ENCODE results near the gene CEP78. TPM values are rescaled to one million over a fixed set of nuclear protein-coding genes. Genes with fewer than 3 reads are reported as not detected.
A peak's percentile ranks its signal among the peaks of the same experiment; 100 is the strongest.
"Not testable (repeated sequence)": the region's sequence is repeated elsewhere in the genome, so short reads cannot be mapped to it uniquely, and the experiment has no call there.

Gene CEP78, protein sequence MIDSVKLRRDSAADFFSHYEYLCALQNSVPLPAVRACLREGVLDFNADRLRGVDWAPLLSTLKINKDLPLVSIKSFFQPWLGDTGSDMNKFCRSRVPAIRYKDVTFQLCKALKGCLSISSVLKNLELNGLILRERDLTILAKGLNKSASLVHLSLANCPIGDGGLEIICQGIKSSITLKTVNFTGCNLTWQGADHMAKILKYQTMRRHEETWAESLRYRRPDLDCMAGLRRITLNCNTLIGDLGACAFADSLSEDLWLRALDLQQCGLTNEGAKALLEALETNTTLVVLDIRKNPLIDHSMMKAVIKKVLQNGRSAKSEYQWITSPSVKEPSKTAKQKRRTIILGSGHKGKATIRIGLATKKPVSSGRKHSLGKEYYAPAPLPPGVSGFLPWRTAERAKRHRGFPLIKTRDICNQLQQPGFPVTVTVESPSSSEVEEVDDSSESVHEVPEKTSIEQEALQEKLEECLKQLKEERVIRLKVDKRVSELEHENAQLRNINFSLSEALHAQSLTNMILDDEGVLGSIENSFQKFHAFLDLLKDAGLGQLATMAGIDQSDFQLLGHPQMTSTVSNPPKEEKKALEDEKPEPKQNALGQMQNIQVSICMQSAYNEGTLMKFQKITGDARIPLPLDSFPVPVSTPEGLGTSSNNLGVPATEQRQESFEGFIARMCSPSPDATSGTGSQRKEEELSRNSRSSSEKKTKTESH
- 3.9 TPM for total RNA-seq
- long read RNA-seq, result 0 reads

DNA sequence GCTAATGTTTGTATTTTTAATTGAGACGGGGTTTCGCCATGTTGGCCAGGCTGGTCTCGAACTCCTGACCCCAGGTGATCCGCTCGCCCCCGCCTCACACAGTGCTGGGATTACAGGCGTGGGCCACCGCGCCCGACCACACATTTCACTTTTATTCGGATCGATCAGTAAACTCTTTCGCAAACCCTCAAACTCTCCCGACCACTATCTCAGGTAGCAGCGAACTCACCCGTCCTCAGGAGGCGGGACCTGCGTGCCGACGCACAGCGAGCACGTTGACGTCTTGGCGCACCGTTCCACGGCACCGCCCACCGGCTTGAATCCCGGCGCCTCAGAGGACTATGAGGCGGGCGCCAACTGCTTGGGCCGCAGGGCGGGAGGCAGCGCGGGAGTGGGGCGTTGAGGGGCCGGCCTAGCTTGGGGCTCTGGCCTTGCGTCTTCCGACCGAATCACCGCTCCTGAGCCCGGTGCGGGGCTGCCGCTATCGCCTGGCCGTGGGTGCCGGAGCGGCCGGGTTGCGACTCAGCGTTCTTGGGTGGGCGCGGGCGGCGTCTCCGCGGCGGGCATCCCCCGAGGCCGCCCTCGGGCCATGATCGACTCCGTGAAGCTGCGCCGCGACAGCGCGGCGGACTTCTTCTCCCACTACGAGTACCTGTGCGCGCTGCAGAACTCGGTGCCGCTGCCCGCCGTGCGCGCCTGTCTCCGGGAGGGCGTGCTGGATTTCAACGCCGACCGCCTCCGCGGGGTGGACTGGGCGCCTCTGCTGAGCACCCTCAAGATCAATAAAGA, at the start of gene CEP78:
Gene CEP78, plus strand, starts transcription at position 314 of the 789 bp plus-strand sequence. Its CDS starts 276 bp downstream, at position 590.
- DNase-seq (ENCODE audit: missing footprints) (peak; percentile 96), ATAC-seq (peak; percentile 99)
- intact Hi-C loops (cut with DNase I), result no loop called here

DNA sequence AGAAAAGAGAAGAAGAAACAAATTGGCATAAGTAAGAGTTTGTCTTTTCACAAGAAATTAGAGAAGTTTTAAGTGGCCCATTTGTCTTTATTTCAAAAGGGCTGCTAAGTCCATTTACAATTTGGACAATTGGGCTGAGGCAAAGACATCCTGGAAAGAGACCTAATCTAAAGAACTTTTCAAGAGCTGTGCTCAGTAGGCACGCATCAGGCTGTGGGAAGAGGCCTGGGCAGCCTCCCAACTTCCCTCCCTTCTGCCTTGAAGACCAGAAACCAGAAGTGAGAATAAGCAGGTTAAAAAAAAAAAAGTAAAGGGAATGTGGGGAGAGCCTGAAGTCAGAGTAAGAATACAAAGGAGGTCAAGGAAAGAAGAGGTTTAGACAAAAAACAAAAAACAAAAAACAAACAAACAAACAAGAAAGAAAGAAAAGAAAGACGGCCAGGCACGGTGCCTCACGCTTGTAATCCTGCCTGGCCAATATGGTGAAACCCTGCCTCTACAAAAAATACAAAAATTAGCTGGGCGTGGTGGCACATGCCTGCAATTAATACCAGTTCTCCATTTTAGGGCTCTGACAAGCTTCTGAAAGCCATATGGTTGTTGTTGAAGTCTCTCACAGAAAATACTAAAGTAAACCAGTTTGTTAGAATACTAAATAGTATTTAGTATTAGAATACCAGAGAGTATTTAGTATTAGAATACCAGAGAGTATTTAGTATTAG, 48.0 kb upstream of the CEP78 start:
- ATAC-seq, result no peak
- DNase-seq (ENCODE audit: missing footprints), result peak; percentile 63

DNA sequence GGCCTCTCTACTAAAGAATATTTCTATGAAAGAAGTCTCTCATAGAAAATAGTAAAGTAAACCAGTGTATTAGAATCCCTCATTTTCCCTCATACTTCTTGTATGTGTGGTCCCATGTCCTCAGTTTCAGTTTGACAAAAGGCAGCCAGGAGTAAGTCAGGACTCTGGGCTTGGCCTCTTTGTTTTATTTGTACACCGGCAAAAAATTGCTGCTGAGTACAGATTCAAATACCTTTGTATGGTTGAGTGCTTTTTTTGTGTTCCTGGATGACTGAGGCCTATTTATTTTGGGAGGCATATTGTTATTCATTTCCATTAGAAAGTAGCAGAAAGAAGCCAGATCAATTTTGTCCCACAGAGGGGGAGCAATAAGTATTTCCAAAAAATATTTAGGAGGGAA, 47.3 kb upstream of the CEP78 start:
- no peak for ATAC-seq
- DNase-seq (ENCODE audit: missing footprints), result no peak
- intact Hi-C loops (cut with DNase I), result no loop called here

More for the DNA sequence above, 48.0 kb upstream of the CEP78 start:
- intact Hi-C loops (cut with DNase I), result no loop called here

DNA sequence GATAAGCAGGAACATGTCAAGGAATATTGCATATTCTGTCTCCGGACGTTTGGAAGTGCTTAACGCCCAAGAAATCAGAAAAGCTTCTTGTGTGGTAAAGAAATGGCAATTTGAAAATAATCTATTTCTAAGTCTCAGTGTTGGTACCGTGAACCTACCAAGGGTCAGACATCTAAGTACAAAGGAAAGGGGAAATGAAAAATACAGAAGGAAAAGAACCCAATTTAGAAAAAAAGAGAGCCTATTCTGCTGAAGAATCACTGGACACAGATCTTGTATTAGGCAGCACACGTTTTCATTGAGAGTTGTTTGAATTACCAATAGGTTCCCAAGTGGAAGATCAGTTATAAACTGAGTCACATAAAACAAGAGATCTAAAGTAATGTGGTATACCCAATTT, 46.9 kb upstream of the CEP78 start:
- no peak for ATAC-seq

DNA sequence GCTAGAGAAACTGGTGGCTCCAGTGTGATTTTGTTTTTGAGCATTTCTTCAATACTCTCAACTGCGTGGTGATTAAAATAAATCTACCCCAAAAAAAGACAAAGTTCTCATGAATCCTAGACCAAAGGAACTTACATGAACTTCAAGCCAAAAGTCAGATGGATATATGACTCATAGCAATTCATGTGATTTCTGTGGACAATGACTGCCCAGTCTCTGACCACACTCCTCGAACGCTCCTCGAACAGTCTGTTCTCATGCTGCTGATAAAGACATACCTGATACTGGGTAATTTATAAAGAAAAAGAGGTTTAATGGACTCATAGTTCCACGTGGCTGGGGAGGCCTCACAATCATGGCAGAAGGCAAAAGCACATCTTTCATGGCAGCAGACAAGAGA, 46.4 kb upstream of the CEP78 start:
- DNase-seq (ENCODE audit: missing footprints) (no peak), ATAC-seq (no peak)
- intact Hi-C loops (cut with DNase I), result no loop called here

More for the DNA sequence above, 46.9 kb upstream of the CEP78 start:
- DNase-seq (ENCODE audit: missing footprints), result no peak
- intact Hi-C loops (cut with DNase I), result no loop called here

DNA sequence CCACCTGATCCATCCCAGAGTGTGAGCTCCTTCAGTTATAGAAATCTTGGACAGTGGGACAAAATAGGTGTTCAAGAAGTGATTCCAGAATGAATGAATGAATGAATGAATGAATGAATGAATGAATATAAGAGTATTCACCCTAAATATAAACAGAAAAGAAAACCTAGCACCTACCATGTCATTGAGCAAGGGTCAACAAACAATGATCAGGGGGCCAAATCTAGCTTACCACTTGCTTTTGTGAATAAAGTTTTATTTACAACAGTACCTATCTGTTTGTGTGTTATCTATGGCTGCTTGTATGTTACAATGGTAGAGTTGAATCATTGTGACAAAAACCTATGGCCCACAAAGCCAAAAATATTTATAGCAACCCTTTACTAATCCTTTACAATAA, 43.9 kb upstream of the CEP78 start:
- intact Hi-C loops (cut with DNase I), result no loop called here
- DNase-seq (ENCODE audit: missing footprints) (no peak), ATAC-seq (no peak)

DNA sequence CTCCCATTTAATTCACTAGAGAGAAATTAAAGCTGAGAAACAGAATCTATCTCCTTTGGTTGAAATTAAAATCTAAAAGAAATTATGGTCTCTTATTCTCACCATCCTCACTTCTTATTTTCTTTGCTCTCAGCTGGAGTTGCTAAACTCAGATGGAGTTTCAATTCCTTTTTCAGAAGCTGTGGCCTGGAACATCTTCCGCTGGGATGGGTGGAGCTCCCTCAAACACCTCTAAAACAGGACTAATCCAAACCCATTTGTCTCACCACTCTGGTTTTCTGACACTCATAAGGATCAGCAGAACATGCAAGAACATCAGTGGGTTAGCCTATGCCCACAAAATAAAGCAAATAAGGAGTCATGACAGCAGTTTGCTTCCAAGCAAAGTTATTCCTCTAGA, 39.6 kb upstream of the CEP78 start:
- no peak for ATAC-seq
- intact Hi-C loops (cut with DNase I), result no loop called here

DNA sequence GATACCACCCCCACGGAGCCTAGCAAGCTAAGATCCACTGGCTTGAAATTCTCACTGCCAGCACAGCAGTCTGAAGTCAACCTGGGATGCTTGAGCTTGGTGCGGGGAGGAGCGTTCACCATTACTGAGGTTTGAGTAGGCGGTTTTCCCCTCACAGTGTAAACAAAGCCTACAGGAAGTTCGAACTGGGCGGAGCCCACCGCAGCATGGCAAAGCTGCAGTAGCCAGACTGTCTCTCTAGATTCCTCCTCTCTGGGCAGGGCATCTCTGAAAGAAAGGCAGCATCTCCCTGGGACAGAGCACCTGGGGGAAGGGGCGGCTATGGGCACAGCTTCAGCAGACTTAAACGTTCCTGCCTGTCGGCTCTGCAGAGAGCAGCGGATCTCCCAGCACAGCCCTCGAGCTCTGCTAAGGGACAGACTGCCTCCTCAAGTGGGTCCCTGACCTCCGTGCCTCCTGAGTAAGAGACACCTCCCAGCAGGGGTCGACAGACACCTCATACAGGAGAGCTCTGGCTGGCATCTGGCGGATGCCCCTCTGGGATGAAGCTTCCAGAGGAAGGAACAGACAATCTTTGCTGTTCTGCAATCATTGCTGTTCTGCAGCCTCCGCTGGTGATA, 34.6 kb upstream of the CEP78 start:
- intact Hi-C loops (cut with DNase I); ATAC-seq; DNase-seq (ENCODE audit: missing footprints): not testable (repeated sequence)

More for the DNA sequence above, 39.6 kb upstream of the CEP78 start:
- no peak for DNase-seq (ENCODE audit: missing footprints)

DNA sequence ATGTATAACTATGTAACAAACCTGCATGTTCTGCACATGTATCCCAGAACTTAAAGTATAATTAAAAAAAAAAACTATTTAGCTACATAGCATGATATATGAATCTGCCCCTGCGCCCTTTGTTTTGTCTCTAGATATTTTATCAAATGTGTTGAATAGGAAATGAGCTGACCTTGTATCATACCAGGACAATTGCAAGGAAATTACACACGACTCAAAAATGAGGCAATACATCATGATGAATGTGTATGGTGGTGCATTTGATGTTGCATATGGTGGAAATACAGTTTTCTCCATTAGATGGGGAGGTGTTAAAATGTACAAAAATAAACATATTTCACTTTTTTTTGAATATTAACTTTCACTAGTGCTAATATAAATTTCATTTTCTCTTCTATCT, 28.6 kb upstream of the CEP78 start:
- DNase-seq (ENCODE audit: missing footprints), result no peak
- ATAC-seq, result no peak
- intact Hi-C loops (cut with DNase I), result no loop called here

DNA sequence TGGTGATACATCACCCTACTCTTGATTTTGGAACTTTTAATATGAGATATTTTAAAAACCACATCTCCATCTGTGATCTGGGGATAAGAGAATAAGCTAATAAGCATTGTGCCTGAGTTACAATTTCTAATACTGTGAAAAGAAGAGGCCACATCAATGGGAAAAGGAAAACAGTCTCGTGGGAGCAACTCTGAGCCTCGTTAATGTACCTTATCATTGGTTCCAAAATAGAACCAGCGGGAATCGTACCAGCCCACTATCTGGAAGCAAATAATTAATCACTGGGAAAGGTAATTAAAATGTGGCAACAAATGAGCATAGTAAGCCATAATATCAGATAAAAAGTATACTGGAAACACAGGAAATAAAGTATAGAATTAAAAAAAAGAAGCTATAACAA, 28.0 kb upstream of the CEP78 start:
- no peak for DNase-seq (ENCODE audit: missing footprints)
- ATAC-seq, result no peak
- intact Hi-C loops (cut with DNase I), result no loop called here

DNA sequence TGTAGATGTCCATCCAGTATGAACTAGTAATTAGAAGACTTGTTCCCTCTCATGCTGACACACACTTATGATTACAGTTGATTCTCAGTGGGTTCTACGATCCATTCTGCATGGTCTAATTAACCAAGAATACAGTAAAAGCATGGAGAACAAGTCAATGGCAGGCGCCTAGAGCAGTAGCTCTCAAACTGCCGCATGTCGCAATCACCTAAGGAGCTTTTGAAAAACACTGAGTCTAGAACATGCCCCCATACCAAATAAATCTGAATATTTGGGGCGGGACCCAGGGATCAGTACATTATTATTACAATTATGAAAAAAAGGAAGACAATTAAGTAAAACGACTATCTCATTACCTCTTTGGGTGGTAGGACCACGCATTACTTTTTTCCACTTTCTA, 26.7 kb upstream of the CEP78 start:
- intact Hi-C loops (cut with DNase I), result no loop called here
- ATAC-seq, result no peak
- DNase-seq (ENCODE audit: missing footprints), result no peak

DNA sequence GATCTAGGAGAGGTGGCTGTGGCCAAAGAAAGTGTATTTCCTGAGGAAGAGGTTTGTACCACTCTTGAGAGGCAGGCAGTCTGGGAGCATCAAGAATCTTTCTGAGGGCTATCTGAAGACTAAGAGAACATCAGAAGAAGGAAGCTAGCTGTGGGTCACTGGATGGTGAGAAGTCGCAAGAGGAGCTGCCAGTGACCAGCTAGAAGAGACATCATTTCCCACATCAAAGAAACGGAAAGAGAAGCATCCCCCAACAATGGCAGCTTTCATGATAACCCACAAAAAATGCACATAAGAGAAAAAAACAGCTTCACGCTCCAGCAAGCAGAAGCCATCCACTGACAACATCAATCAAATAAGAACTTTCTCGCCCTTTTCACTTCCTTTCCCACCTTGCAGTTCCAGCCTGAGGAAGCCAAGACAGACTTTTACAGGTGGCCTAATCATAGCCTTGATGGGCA, 25.0 kb upstream of the CEP78 start:
- intact Hi-C loops (cut with DNase I), result no loop called here
- DNase-seq (ENCODE audit: missing footprints) (no peak), ATAC-seq (no peak)

DNA sequence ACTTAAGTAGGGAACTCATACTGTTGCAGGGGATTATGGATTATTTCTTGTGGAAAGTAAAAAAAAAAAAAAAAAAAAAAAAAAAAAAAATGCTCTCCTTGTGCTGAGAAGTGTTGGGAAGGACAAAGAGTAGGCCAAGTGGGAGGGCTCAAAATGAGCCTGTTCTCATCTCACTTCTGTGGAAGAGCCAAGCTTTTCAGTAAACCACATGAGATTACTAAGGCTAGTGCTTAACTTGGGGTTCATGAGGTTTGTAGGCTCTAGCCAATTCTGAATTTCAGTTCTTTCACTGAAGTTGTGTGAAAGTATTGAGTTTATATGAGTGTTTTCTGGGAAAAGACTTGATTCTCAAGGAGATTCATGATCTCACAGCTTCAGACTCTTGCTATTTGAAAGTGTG, 23.0 kb upstream of the CEP78 start:
- DNase-seq (ENCODE audit: missing footprints) (no peak), ATAC-seq (no peak)
- intact Hi-C loops (cut with DNase I), result no loop called here

DNA sequence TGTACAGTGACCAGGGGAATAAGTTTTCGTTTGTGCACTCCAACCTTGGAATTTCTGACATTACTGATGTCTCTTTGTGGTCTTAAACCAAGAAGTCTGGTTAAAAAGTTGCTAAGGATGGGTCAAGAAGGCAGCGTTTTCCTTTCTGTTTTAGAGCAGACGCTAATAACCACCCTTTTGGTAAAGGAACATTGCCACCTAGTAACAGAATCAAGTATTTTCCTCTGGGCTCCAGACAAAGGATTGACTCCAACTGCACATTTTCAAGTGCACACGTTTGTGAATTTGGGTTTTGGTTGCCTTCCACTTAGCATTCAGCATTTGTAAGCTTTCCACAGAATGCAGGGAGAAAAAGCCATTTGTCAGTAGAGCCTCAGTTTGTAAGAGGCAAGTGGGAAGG, 22.2 kb upstream of the CEP78 start:
- no peak for ATAC-seq
- no peak for DNase-seq (ENCODE audit: missing footprints)
- intact Hi-C loops (cut with DNase I), result no loop called here

DNA sequence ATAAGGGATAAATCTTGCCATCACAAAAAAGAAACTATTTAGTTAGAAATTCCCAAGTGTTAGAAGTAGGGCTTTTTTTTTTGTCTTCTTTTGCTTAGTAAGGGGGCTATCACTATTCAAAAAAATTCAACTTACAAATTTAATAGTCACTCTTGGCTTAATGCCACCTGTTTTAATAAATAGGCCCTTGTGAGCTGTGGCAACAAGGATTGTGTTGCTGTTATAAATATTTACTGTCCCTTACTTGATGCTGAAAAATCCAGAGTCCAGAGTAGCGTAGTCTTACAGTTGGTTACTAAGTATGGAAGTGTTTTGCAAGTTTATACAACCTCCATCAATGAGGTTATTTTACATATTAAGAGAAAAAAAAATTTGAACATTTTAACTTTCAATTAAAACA, 21.4 kb upstream of the CEP78 start:
- ATAC-seq (no peak), DNase-seq (ENCODE audit: missing footprints) (no peak)
- intact Hi-C loops (cut with DNase I), result no loop called here

DNA sequence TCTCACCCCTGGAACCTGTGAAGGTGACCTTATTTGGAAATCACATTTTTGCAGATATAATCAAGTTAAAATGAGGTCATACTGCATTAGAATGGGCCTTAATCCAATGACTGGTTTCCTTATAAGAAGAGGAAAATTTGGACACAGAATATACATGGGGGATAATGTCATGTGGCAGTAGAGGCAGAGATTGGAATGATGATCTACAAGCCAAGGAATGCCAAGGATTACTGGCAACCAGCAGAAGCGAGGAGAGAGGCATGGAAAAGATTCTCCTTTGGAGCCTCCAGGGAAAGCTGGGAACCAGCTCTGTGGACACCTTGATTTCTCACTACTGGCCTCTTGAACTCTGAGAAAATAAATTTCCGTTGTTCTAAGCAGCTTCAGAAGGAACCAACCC, 20.2 kb upstream of the CEP78 start:
- no peak for ATAC-seq
- intact Hi-C loops (cut with DNase I), result no loop called here
- DNase-seq (ENCODE audit: missing footprints), result no peak

DNA sequence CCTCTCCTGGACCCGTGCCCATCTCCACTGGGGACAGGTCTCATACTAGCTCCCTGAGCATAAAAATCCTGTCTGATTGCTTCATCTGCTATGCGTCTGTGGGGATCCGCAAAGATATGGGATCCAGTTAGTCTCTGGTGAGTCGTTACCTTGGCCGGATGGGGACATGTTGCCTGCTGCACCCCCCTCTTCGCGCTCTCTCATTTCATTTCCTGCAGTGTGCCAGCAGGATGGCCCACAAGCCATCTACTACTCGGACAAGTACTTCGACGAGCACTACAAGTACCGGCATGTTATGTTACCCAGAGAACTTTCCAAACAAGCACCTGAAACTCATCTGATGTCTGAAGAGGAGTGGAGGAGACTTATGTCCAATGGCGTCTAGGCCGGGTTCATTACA, 17.0 kb upstream of the CEP78 start:
- intact Hi-C loops (cut with DNase I), result no loop called here
- DNase-seq (ENCODE audit: missing footprints), result no peak
- ATAC-seq, result no peak

DNA sequence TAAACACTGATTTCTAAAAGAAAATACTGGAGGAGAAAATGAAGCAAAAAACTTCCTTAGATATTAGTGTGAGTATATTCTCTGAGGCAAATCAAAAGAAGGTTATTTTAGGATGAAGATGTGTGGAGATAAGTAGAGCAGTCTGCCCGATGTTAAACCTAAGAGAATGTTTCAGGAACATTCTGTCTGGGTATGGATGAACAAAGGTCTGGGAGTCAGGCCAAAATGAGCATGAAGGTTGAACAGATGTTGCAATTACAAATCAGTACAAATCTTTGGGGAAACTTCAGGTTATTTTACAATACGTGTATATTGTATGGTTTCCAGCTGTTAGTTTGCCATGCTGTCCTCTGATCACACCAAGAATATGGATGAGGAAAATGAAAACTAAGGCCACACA, 14.4 kb upstream of the CEP78 start:
- DNase-seq (ENCODE audit: missing footprints), result no peak
- no peak for ATAC-seq
- intact Hi-C loops (cut with DNase I), result no loop called here
